Measurements from ENCODE around the gene GPBAR1.

The GPBAR1 gene, protein sequence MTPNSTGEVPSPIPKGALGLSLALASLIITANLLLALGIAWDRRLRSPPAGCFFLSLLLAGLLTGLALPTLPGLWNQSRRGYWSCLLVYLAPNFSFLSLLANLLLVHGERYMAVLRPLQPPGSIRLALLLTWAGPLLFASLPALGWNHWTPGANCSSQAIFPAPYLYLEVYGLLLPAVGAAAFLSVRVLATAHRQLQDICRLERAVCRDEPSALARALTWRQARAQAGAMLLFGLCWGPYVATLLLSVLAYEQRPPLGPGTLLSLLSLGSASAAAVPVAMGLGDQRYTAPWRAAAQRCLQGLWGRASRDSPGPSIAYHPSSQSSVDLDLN

DNA sequence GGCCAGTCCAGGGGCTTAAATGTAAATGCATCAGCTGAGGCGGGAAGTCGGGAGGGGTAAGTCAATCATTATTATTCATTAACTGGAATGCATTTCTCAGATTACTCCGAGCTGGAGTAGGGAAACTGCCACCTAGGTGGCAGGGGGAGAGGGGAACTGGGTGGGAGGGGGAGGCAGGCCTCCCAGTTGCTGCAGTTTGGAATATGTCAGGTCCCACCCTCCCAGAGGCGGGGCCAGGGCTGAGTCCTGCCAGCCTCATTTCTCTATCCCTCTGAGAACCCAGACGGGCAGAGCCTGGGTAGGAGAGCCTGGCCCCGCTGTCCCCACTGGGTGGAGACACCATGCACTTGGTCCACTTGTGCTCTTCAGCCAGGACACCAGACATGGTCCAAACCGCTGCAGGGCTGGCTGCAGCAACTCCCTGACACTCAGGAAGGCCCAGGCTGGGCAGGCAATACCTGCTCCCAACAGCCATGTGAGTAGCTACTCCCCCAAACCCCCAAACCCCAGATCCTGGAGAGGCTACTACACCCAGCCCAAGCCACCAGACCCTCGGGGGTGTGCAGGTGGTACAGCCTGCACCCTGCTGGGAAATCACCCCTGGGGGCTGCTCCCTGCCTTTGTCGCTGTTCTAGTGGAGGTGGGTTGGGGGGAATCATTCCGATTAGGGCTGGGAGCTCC is at the start of gene GPBAR1:
GPBAR1 (plus strand) TSS at position 274 of the 681 bp plus-strand sequence. CDS start 1,710 bp downstream, outside the sequence.
- Histone ChIP-seq H3K27ac (ENCODE audit: low read length) (no peak within 1 kb of the TSS), H3K27me3 (ENCODE audit: insufficient read depth, low read length) (no peaks in the 10 kb centered on the region), H3K4me3 (ENCODE audit: low read length) (no peak within 1 kb of the TSS), H3K9ac (ENCODE audit: low read depth, low read length) (no peak within 1 kb of the TSS; the same call in 1 of the 2 replicates), H3K9me3 (ENCODE audit: insufficient read depth, low read depth, low read length) (no peaks in the 10 kb centered on the region), H3K36me3 (ENCODE audit: insufficient read depth, low read depth, low read length) (peaks cover 34% of the 10 kb centered on the region), H3K4me1 (ENCODE audit: insufficient read depth, low read length) (peaks cover 15% of the 10 kb centered on the region)

DNA sequence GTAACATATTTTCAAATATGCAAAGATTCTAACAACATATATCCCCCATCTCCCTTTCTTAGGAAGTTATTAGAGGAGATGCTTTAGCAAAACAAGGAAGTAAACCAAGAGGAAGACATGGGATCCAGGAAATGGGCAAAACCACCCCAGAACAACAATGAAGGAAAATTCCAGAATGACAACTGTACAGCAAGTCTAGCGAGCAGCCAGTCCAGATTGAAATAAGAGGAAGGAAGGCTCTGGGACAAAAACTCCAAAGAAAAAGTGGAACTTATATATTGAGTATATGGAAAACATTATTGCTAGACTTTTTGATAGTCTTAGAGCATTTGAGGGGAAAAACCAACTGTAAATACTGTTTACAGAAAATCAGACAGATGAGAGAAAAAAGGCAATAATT is 46.7 kb upstream of the GPBAR1 start:
- Histone ChIP-seq H3K9me3 (ENCODE audit: insufficient read depth, low read depth, low read length) (no peaks in the 10 kb centered on the region), H3K27ac (ENCODE audit: low read length) (no peak overlapping the region), H3K4me3 (ENCODE audit: low read length) (no peak overlapping the region), H3K9ac (ENCODE audit: low read depth, low read length) (no peak overlapping the region), H3K27me3 (ENCODE audit: insufficient read depth, low read length) (no peaks in the 10 kb centered on the region), H3K36me3 (ENCODE audit: insufficient read depth, low read depth, low read length) (no peaks in the 10 kb centered on the region), H3K4me1 (ENCODE audit: insufficient read depth, low read length) (peaks cover 8% of the 10 kb centered on the region; the same call in 1 of the 2 replicates)

DNA sequence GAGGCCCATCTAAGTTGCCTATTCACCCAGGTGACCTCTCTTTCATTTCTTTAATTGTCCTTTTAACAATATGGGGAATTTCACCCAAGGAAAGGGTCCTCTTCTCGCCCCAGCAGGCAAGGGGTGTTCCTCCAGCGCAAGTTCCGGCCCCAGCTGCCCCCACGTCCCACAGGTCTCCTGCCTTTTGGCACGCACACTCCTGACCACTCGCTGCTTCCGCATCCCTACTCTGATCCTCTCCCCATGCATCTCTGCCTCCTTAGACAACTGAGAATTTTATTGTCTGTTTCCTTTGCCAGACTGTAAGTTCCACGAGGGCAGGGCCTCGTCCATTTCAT is 44.5 kb upstream of the GPBAR1 start:
- Histone ChIP-seq H3K27me3 (ENCODE audit: insufficient read depth, low read length) (no peaks in the 10 kb centered on the region), H3K36me3 (ENCODE audit: insufficient read depth, low read depth, low read length) (peaks cover 7% of the 10 kb centered on the region), H3K9me3 (ENCODE audit: insufficient read depth, low read depth, low read length) (no peaks in the 10 kb centered on the region), H3K4me1 (ENCODE audit: insufficient read depth, low read length) (peaks cover 15% of the 10 kb centered on the region), H3K4me3 (ENCODE audit: low read length) (peak overlapping the region; percentile 99), H3K9ac (ENCODE audit: low read depth, low read length) (peak overlapping the region; percentile 55; the same call in 1 of the 2 replicates), H3K27ac (ENCODE audit: low read length) (no peak overlapping the region)

DNA sequence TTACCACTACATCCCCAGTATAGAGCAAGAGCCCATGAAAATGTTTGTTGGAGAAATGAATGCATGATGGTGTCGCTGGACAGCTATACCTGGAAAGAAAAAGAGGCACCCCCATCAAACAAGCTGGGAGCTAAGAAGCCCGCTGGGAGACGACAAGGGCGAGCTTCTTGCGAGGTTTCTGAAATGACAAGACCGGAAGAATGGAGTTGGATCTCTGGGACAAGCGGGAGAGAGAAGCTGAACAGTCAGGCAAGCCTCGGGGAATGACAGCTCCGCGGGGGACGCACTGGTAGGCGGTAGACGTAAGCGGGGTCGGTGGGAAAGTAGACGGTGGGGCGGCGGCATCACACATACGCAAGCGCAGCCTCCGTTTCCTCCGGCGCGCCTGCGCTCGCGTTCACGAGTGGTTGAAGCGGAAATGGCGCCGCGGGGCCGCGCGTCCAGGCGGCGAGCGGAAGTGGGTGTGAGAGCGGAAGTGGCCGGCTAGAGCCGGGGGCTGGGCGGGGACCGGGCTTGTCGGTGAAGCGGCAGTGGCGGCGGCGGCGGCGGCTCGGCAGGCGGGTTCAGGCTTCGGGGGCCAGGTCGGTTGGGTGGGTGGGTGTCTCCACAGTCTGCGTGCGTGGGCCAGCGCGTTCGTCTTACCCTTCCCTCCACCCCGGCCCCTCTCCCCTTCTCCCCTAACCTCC is 44.0 kb upstream of the GPBAR1 start, which contains the start of gene ARPC2:
ARPC2 (plus strand) TSS at position 516 of the 686 bp plus-strand sequence. CDS start 282 bp downstream, outside the sequence.
- Histone ChIP-seq H3K4me3 (ENCODE audit: low read length) (peak within 1 kb of the TSS; percentile 99), H3K4me1 (ENCODE audit: insufficient read depth, low read length) (peaks cover 15% of the 10 kb centered on the region), H3K9ac (ENCODE audit: low read depth, low read length) (peak within 1 kb of the TSS; percentile 93), H3K27me3 (ENCODE audit: insufficient read depth, low read length) (no peaks in the 10 kb centered on the region), H3K27ac (ENCODE audit: low read length) (peak within 1 kb of the TSS; percentile 66), H3K36me3 (ENCODE audit: insufficient read depth, low read depth, low read length) (peaks cover 13% of the 10 kb centered on the region), H3K9me3 (ENCODE audit: insufficient read depth, low read depth, low read length) (no peaks in the 10 kb centered on the region)

DNA sequence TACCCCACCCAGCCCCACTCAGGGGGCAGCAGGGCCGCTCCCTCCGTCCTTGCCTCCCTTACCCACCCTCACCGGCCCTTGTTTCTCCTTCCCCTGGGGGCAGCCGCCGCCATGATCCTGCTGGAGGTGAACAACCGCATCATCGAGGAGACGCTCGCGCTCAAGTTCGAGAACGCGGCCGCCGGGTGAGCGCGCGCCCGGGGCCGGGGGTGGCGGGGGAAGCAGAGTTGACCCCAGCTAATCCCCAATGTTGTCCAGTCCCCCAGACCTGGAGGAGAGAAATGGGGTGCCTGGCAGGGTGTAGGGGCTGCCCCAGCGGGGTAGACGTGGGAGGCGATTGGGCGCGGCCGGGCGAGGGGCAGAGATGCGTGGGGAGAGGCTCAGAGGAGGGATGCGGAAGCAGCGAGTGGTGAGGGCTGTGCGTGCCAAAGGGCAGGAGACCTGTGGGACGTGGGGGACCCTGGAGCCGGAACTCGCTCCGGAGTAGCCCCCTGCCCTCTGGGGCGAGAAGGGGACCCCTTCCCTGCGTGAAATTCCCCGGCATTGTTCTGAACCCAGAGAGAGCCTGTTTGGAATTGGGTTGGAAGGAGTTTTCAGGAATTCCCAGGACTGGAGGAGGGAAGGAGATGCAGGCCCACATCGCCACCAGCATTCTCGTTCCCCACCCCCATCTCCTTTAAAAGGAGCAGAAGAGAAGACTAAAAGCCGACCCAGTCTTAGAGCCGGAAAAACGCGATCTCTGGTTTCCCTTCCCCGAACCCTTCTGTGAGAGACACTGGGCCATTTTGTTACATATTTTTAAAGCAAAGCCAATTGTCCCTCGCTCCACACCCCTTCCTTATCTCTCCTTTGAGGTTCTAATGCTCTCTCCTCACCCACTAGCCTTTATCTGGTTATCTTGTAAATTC is 43.2 kb upstream of the GPBAR1 start:
- peak overlapping the region; percentile 99 for H3K4me3 ChIP-seq (ENCODE audit: low read length)
- H3K27me3 ChIP-seq (ENCODE audit: insufficient read depth, low read length) = no peaks in the 10 kb centered on the region
- peak overlapping the region; percentile 93 for H3K9ac ChIP-seq (ENCODE audit: low read depth, low read length)
- peaks cover 15% of the 10 kb centered on the region for H3K4me1 ChIP-seq (ENCODE audit: insufficient read depth, low read length)
- H3K27ac ChIP-seq (ENCODE audit: low read length) = peak overlapping the region; percentile 66
- no peaks in the 10 kb centered on the region for H3K9me3 ChIP-seq (ENCODE audit: insufficient read depth, low read depth, low read length)
- peaks cover 17% of the 10 kb centered on the region for H3K36me3 ChIP-seq (ENCODE audit: insufficient read depth, low read depth, low read length)

DNA sequence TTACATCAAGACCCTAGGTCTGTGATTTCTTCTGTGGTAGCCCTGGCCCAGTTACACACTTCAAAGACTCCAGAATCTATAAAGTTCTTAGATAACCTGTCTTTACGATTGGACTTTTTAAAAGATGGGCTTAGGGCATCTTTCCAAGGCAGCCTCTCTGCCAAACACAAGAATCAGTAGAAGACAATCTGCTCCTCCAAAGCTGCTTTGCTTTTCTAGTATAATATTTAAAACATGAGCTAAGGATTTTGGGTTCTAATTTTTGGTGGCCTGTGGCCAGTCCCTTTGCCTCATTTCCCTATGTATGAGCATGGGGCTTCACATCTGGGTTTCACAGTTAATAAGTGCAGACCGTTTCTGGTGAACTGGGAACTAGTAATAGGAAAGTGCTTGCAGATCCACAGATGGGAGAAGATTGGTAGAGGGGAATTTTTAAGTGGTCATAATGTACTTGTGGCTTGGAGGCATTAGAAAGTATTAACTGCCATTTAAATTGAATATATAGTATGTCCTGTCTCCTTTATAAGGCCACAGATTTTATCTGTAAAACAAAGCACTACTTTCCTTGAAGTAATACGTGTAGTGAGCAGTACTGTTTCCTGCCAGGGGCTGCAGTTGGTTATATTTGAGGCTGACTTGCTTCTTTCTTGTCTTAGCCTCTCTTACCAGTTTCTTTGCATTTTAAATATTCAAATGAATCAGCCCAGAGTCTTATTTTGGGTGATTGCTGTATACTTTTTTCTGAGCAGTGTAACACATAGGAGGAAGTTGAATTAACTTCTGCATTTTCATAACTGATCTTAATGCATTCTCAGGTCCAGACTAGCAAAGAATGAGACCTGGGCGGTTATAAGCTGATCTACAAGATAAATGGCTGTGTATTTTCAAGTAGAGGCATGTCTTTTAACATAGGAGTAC is 42.3 kb upstream of the GPBAR1 start:
- Histone ChIP-seq H3K4me3 (ENCODE audit: low read length) (peak overlapping the region; percentile 99), H3K9me3 (ENCODE audit: insufficient read depth, low read depth, low read length) (no peaks in the 10 kb centered on the region), H3K9ac (ENCODE audit: low read depth, low read length) (peak overlapping the region; percentile 93), H3K36me3 (ENCODE audit: insufficient read depth, low read depth, low read length) (peaks cover 24% of the 10 kb centered on the region), H3K27me3 (ENCODE audit: insufficient read depth, low read length) (no peaks in the 10 kb centered on the region), H3K4me1 (ENCODE audit: insufficient read depth, low read length) (peaks cover 15% of the 10 kb centered on the region), H3K27ac (ENCODE audit: low read length) (peak overlapping the region; percentile 14)

DNA sequence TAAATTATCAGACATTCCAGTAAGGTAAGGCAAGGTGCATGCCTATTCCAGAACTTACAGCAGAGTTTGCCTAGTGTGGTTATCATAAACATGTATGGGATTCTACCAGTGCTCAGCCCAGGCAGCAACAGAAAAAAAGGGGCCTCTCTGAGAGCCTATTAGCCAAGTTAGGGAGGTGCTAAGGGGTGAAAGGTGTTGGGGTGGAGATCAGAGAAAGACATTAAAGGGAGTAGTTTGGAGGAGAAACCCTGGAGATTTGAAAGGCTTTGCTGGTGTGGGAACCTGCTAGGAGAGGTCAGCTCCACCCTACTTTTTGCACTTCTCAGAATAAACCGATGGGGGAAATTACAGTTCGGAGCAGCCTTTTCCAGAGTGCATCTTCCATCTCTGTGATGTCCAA is 40.9 kb upstream of the GPBAR1 start:
- H3K9me3 ChIP-seq (ENCODE audit: insufficient read depth, low read depth, low read length) = no peaks in the 10 kb centered on the region
- H3K4me1 ChIP-seq (ENCODE audit: insufficient read depth, low read length) = peaks cover 15% of the 10 kb centered on the region
- H3K9ac ChIP-seq (ENCODE audit: low read depth, low read length) = peak overlapping the region; percentile 45; the same call in 1 of the 2 replicates
- H3K27ac ChIP-seq (ENCODE audit: low read length) = no peak overlapping the region
- peaks cover 37% of the 10 kb centered on the region for H3K36me3 ChIP-seq (ENCODE audit: insufficient read depth, low read depth, low read length)
- H3K4me3 ChIP-seq (ENCODE audit: low read length) = 0 out of 2 replicates have a peak overlapping the region, but pooled peaks have one; percentile 99
- H3K27me3 ChIP-seq (ENCODE audit: insufficient read depth, low read length) = no peaks in the 10 kb centered on the region

DNA sequence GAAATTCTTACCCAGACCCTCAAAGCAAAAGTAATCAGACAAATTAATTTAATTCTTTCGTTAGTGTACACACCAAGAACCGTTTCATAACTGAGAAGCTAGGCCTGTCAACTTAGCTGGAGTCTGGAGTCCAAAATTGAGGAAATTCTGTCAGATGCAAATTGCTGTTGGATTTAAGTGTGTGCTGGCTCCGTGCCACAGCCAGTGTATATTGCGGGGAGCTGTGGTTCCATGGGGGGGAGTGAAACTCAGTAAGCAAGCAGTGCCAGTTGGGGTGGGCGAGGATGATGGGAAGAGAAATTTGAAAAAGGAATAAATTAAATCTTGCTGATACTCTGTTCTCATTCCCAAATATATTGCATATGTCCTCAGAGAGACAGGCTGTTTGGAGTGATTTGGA is 39.8 kb upstream of the GPBAR1 start:
- Histone ChIP-seq H3K4me1 (ENCODE audit: insufficient read depth, low read length) (peaks cover 15% of the 10 kb centered on the region), H3K36me3 (ENCODE audit: insufficient read depth, low read depth, low read length) (peaks cover 48% of the 10 kb centered on the region), H3K4me3 (ENCODE audit: low read length) (no peak overlapping the region), H3K27ac (ENCODE audit: low read length) (no peak overlapping the region), H3K9me3 (ENCODE audit: insufficient read depth, low read depth, low read length) (no peaks in the 10 kb centered on the region), H3K9ac (ENCODE audit: low read depth, low read length) (no peak overlapping the region), H3K27me3 (ENCODE audit: insufficient read depth, low read length) (no peaks in the 10 kb centered on the region)

DNA sequence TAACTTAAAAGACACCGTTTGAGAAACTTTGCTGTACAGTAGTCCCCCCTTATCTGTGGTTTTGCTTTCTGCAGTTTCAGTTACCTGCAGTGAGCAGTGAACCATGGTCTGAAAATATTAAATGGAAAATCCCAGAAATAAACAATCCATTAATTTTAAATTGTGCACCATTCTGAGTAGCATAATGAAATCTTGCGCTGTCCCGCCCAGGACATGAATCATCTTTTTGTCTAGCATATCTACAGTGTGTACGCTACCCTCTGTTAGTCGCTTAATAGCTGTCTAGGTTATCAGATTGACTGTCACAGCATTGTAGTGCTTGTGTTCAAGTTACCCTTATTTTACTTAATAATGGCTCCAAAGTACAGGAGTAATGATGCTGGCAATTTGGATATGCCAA is 37.8 kb upstream of the GPBAR1 start:
- H3K4me3 ChIP-seq (ENCODE audit: low read length) = no peak overlapping the region
- H3K9me3 ChIP-seq (ENCODE audit: insufficient read depth, low read depth, low read length) = no peaks in the 10 kb centered on the region
- no peaks in the 10 kb centered on the region for H3K27me3 ChIP-seq (ENCODE audit: insufficient read depth, low read length)
- no peak overlapping the region for H3K9ac ChIP-seq (ENCODE audit: low read depth, low read length)
- H3K4me1 ChIP-seq (ENCODE audit: insufficient read depth, low read length) = peaks cover 15% of the 10 kb centered on the region
- H3K27ac ChIP-seq (ENCODE audit: low read length) = no peak overlapping the region
- peaks cover 68% of the 10 kb centered on the region for H3K36me3 ChIP-seq (ENCODE audit: insufficient read depth, low read depth, low read length)

DNA sequence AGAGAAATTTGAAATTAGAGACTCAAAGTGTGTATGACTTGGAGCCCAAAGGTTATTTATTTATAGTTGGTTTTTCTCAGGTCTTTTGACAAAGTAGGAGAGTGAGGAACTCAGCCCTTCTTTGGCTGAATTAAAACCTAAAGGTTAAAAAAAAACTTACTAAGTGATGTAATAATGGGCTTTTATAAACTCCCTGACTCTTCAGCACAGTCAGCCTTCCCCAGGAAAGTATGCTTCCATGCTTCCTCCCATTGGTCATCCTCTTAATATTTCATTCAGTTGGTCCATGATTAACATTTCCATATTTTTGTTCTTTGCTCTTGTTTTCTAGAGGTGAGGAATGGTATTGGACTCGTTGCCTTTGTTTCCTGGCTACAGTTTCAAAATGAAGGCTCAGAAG is 36.6 kb upstream of the GPBAR1 start:
- peaks cover 80% of the 10 kb centered on the region for H3K36me3 ChIP-seq (ENCODE audit: insufficient read depth, low read depth, low read length)
- H3K4me1 ChIP-seq (ENCODE audit: insufficient read depth, low read length) = peaks cover 7% of the 10 kb centered on the region
- no peaks in the 10 kb centered on the region for H3K9me3 ChIP-seq (ENCODE audit: insufficient read depth, low read depth, low read length)
- no peak overlapping the region for H3K4me3 ChIP-seq (ENCODE audit: low read length)
- H3K27ac ChIP-seq (ENCODE audit: low read length) = no peak overlapping the region
- H3K27me3 ChIP-seq (ENCODE audit: insufficient read depth, low read length) = no peaks in the 10 kb centered on the region
- no peak overlapping the region for H3K9ac ChIP-seq (ENCODE audit: low read depth, low read length)
